ENCODE measurements around the gene ARHGDIB. TPM values are rescaled to one million over a fixed set of nuclear protein-coding genes. Genes with fewer than 3 reads are reported as not detected.

Gene ARHGDIB
- total and polyA plus RNA-seq, 2 experiments from 2014 or later, result 0.89 TPM; not detected in 1

DNA sequence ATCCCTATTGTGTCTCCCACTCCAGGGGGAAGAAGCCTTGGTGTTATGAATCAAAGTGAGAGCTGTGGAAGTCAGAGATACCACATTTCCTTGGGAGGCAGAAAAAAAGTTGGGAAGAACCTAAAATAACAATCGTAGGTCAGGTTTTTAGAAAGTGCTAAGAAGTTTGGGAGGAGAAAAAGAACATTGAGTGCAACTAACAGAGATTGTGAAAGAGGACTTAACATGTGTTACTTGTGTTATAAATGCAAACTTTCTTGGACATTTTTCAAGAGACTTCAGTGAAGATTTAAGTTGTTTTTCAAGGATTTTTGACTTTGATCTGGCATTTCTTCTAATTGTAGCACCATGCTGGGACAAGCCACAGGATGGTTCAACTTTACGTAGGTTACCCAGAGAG, 15.2 kb downstream of the ARHGDIB start (continued):
- TF ChIP-seq ZNF331 (CRISPR knock-in tag; IDR thresholded peaks at IDR 0.05; ENCODE audit: low read depth), result no peak
- no peak for TF ChIP-seq STAT1 (IDR thresholded peaks at IDR 0.05; ENCODE audit: unreplicated experiment)
- TF ChIP-seq, protein P1, sequence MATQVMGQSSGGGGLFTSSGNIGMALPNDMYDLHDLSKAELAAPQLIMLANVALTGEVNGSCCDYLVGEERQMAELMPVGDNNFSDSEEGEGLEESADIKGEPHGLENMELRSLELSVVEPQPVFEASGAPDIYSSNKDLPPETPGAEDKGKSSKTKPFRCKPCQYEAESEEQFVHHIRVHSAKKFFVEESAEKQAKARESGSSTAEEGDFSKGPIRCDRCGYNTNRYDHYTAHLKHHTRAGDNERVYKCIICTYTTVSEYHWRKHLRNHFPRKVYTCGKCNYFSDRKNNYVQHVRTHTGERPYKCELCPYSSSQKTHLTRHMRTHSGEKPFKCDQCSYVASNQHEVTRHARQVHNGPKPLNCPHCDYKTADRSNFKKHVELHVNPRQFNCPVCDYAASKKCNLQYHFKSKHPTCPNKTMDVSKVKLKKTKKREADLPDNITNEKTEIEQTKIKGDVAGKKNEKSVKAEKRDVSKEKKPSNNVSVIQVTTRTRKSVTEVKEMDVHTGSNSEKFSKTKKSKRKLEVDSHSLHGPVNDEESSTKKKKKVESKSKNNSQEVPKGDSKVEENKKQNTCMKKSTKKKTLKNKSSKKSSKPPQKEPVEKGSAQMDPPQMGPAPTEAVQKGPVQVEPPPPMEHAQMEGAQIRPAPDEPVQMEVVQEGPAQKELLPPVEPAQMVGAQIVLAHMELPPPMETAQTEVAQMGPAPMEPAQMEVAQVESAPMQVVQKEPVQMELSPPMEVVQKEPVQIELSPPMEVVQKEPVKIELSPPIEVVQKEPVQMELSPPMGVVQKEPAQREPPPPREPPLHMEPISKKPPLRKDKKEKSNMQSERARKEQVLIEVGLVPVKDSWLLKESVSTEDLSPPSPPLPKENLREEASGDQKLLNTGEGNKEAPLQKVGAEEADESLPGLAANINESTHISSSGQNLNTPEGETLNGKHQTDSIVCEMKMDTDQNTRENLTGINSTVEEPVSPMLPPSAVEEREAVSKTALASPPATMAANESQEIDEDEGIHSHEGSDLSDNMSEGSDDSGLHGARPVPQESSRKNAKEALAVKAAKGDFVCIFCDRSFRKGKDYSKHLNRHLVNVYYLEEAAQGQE (IDR thresholded peaks at IDR 0.05; ENCODE audit: unreplicated experiment), result no peak
- TF ChIP-seq, protein P2, sequence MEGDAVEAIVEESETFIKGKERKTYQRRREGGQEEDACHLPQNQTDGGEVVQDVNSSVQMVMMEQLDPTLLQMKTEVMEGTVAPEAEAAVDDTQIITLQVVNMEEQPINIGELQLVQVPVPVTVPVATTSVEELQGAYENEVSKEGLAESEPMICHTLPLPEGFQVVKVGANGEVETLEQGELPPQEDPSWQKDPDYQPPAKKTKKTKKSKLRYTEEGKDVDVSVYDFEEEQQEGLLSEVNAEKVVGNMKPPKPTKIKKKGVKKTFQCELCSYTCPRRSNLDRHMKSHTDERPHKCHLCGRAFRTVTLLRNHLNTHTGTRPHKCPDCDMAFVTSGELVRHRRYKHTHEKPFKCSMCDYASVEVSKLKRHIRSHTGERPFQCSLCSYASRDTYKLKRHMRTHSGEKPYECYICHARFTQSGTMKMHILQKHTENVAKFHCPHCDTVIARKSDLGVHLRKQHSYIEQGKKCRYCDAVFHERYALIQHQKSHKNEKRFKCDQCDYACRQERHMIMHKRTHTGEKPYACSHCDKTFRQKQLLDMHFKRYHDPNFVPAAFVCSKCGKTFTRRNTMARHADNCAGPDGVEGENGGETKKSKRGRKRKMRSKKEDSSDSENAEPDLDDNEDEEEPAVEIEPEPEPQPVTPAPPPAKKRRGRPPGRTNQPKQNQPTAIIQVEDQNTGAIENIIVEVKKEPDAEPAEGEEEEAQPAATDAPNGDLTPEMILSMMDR (conservative IDR thresholded peaks at IDR 0.05; ENCODE audit: low read depth in 2 of 2), result no peak
- TF ChIP-seq CREB1 (CRISPR knock-in tag; IDR thresholded peaks at IDR 0.05; ENCODE audit: low read depth), result no peak

DNA sequence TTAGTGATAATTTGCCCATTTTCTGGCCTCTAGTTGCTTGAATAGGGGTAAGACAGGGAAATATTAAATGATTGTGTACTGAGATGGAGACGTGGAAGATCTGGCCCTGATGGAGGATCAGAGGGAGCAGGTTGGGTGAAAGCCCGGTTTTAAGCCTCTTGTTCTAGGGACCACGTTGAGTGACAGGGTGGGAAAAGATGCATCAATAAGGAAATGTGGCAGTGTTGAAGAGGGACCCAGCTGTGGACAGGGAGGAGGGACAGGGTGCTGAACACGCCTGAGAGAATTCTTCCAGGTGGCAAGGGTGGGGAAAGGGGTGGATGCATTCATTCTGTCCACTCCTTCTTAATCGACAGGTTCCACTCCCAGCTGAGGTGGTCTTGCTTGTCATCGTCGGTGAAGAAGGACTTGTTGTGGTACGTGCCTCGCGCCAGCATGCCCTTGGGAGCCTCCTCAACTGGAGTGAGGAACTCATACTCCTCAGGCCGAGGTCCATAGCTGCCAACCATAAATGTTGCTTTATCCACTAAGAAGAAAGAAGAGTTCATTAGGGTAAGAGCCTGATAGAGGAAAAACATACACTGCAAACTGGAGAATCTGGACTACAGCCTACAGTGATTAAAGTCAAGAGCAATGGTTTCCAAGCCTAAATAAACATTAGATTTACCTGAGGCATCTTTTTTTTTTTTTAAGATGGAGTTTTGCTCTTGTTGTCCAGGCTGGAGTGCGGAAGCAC, 19.0 kb downstream of the ARHGDIB start:
- Mint-ChIP-seq H3K4me1 (peaks cover under 1% of the 10 kb centered on the region; the same call in 2 of the 3 replicates), H3K4me3 (no peak overlapping the region), H3K9me3 (no peaks in the 10 kb centered on the region), H3K27ac (no peak overlapping the region), H3K27me3 (ENCODE audit: insufficient read depth, low read depth, poor library complexity) (no peaks in the 10 kb centered on the region), H3K36me3 (ENCODE audit: low read depth) (no peaks in the 10 kb centered on the region)
- no peaks in the 10 kb centered on the region for H4K20me1 ChIP-seq (replicated peaks; ENCODE audit: insufficient read depth)
- H3K4me3 ChIP-seq, result no peak overlapping the region
- H2AFZ ChIP-seq, result no peak overlapping the region
- no peaks in the 10 kb centered on the region for H3F3A ChIP-seq (replicated peaks; ENCODE audit: low read depth)
- ATAC-seq, result no peak
- no peak overlapping the region for H3K4me2 ChIP-seq
- H3K9me2 ChIP-seq (ENCODE audit: insufficient read depth), result peaks cover 3% of the 10 kb centered on the region; the same call in 1 of the 2 replicates
- no peaks in the 10 kb centered on the region for H3K36me3 ChIP-seq (ENCODE audit: insufficient read depth)
- no peak overlapping the region for H3K27ac ChIP-seq (ENCODE audit: low read depth)
- DNase-seq (ENCODE audit: low spot score), result no peak
- no peaks in the 10 kb centered on the region for H3K27me3 ChIP-seq (ENCODE audit: insufficient read depth)
- no peaks in the 10 kb centered on the region for H3K4me1 ChIP-seq (ENCODE audit: insufficient read depth)
- H3K79me2 ChIP-seq (replicated peaks; ENCODE audit: insufficient read depth), result no peaks in the 10 kb centered on the region
- TF ChIP-seq, protein P2 (conservative IDR thresholded peaks at IDR 0.05; ENCODE audit: low read depth in 2 of 2), result no peak
- TF ChIP-seq, protein P3, sequence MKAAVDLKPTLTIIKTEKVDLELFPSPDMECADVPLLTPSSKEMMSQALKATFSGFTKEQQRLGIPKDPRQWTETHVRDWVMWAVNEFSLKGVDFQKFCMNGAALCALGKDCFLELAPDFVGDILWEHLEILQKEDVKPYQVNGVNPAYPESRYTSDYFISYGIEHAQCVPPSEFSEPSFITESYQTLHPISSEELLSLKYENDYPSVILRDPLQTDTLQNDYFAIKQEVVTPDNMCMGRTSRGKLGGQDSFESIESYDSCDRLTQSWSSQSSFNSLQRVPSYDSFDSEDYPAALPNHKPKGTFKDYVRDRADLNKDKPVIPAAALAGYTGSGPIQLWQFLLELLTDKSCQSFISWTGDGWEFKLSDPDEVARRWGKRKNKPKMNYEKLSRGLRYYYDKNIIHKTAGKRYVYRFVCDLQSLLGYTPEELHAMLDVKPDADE (IDR thresholded peaks at IDR 0.05), result no peak
- no peak for TF ChIP-seq ZNF331 (CRISPR knock-in tag; IDR thresholded peaks at IDR 0.05; ENCODE audit: low read depth)
- TF ChIP-seq STAT1 (IDR thresholded peaks at IDR 0.05; ENCODE audit: unreplicated experiment), result no peak
- TF ChIP-seq, protein P4, sequence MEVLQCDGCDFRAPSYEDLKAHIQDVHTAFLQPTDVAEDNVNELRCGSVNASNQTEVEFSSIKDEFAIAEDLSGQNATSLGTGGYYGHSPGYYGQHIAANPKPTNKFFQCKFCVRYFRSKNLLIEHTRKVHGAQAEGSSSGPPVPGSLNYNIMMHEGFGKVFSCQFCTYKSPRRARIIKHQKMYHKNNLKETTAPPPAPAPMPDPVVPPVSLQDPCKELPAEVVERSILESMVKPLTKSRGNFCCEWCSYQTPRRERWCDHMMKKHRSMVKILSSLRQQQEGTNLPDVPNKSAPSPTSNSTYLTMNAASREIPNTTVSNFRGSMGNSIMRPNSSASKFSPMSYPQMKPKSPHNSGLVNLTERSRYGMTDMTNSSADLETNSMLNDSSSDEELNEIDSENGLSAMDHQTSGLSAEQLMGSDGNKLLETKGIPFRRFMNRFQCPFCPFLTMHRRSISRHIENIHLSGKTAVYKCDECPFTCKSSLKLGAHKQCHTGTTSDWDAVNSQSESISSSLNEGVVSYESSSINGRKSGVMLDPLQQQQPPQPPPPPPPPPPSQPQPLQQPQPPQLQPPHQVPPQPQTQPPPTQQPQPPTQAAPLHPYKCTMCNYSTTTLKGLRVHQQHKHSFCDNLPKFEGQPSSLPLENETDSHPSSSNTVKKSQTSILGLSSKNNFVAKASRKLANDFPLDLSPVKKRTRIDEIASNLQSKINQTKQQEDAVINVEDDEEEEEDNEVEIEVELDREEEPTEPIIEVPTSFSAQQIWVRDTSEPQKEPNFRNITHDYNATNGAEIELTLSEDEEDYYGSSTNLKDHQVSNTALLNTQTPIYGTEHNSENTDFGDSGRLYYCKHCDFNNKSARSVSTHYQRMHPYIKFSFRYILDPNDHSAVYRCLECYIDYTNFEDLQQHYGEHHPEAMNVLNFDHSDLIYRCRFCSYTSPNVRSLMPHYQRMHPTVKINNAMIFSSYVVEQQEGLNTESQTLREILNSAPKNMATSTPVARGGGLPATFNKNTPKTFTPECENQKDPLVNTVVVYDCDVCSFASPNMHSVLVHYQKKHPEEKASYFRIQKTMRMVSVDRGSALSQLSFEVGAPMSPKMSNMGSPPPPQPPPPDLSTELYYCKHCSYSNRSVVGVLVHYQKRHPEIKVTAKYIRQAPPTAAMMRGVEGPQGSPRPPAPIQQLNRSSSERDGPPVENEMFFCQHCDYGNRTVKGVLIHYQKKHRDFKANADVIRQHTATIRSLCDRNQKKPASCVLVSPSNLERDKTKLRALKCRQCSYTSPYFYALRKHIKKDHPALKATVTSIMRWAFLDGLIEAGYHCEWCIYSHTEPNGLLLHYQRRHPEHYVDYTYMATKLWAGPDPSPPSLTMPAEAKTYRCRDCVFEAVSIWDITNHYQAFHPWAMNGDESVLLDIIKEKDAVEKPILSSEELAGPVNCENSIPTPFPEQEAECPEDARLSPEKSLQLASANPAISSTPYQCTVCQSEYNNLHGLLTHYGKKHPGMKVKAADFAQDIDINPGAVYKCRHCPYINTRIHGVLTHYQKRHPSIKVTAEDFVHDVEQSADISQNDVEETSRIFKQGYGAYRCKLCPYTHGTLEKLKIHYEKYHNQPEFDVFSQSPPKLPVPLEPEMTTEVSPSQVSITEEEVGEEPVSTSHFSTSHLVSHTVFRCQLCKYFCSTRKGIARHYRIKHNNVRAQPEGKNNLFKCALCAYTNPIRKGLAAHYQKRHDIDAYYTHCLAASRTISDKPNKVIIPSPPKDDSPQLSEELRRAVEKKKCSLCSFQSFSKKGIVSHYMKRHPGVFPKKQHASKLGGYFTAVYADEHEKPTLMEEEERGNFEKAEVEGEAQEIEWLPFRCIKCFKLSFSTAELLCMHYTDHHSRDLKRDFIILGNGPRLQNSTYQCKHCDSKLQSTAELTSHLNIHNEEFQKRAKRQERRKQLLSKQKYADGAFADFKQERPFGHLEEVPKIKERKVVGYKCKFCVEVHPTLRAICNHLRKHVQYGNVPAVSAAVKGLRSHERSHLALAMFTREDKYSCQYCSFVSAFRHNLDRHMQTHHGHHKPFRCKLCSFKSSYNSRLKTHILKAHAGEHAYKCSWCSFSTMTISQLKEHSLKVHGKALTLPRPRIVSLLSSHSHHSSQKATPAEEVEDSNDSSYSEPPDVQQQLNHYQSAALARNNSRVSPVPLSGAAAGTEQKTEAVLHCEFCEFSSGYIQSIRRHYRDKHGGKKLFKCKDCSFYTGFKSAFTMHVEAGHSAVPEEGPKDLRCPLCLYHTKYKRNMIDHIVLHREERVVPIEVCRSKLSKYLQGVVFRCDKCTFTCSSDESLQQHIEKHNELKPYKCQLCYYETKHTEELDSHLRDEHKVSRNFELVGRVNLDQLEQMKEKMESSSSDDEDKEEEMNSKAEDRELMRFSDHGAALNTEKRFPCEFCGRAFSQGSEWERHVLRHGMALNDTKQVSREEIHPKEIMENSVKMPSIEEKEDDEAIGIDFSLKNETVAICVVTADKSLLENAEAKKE (CRISPR knock-in tag; IDR thresholded peaks at IDR 0.05), result no peak
